Suppressor macrophage (primary cell): ENCODE data around the gene B9D1.

Experiments
- DNase-seq, 4 experiments: peaks; one replicate each; pipeline ENCODE4 v3.0.0-alpha.2; 2020 to 2022

Gene B9D1

GRCh38 chr17:19388791-19389785 lies 26.6 kb upstream of the B9D1 start:
- DNase-seq, result peak in 3 of 4 experiments; percentile 32 to 56 (median 43)

- DNase-seq, result peak in 3 of 4 experiments; percentile 27 to 47 (median 34)
Measured at GRCh38 chr17:19387921-19388521, 25.5 kb upstream of the B9D1 start.

- peak in 3 of 4 experiments; percentile 31 to 37 (median 37) for DNase-seq
Measured at GRCh38 chr17:19386974-19387920, 24.7 kb upstream of the B9D1 start, which contains the start of gene MFAP4. TSS of gene MFAP4 (minus strand) at chr17:19387190. CDS start at chr17:19387155, 35 bp downstream.

- DNase-seq, result peak; percentile 91 to 98 (median 93)
Measured at GRCh38 chr17:19386051-19386929, 23.8 kb upstream of the B9D1 start.

- no peak for DNase-seq
Measured at GRCh38 chr17:19385521-19385983, 23.0 kb upstream of the B9D1 start.

GRCh38 chr17:19384723-19385391 lies 22.3 kb upstream of the B9D1 start:
- peak in 3 of 4 experiments; percentile 37 to 59 (median 51) for DNase-seq

GRCh38 chr17:19383681-19384470 lies 21.4 kb upstream of the B9D1 start:
- DNase-seq, result no peak

GRCh38 chr17:19382531-19383444 lies 20.3 kb upstream of the B9D1 start:
- no peak for DNase-seq

GRCh38 chr17:19381741-19382444 lies 19.4 kb upstream of the B9D1 start:
- no peak for DNase-seq

GRCh38 chr17:19381361-19381740 lies 18.8 kb upstream of the B9D1 start:
- no peak for DNase-seq

- DNase-seq, result no peak
Measured at GRCh38 chr17:19380481-19381301, 18.2 kb upstream of the B9D1 start.

GRCh38 chr17:19379361-19380065 lies 17.0 kb upstream of the B9D1 start:
- no peak for DNase-seq

GRCh38 chr17:19378416-19379360 lies 16.2 kb upstream of the B9D1 start, which contains the start of gene MAPK7:
TSS of gene MAPK7 (plus strand) at chr17:19378498. CDS start at chr17:19378901, 403 bp downstream.
- peak in 3 of 4 experiments; percentile 51 to 59 (median 56) for DNase-seq

- DNase-seq, result peak; percentile 99
Measured at GRCh38 chr17:19377602-19378415, 15.3 kb upstream of the B9D1 start.
